ENCODE data around the gene RAPGEF5.

RAPGEF5 gene

GRCh38 chr7:22348379-22348778 is 8.6 kb downstream of the RAPGEF5 start:
- no peak for DNase-seq

GRCh38 chr7:22346383-22347107 is 10.4 kb downstream of the RAPGEF5 start:
- no peak for DNase-seq

- no peak for DNase-seq
Measured at GRCh38 chr7:22344655-22345054, 12.3 kb downstream of the RAPGEF5 start.

- no peak for DNase-seq
Measured at GRCh38 chr7:22343612-22344011, 13.3 kb downstream of the RAPGEF5 start.

GRCh38 chr7:22343071-22343470 is 13.9 kb downstream of the RAPGEF5 start:
- no peak for DNase-seq

- no peak for DNase-seq
Measured at GRCh38 chr7:22339725-22340390, 17.1 kb downstream of the RAPGEF5 start.

- DNase-seq, result no peak
Measured at GRCh38 chr7:22338877-22339276, 18.1 kb downstream of the RAPGEF5 start.

GRCh38 chr7:22338411-22338810 is 18.5 kb downstream of the RAPGEF5 start:
- DNase-seq, result no peak

GRCh38 chr7:22333680-22334141 is 23.2 kb downstream of the RAPGEF5 start:
- no peak for DNase-seq

- DNase-seq, result no peak
Measured at GRCh38 chr7:22332461-22332870, 24.5 kb downstream of the RAPGEF5 start.

- no peak for DNase-seq
Measured at GRCh38 chr7:22331704-22332103, 25.2 kb downstream of the RAPGEF5 start.

- DNase-seq, result no peak
Measured at GRCh38 chr7:22330903-22331302, 26.1 kb downstream of the RAPGEF5 start.

GRCh38 chr7:22329816-22330524 is 27.0 kb downstream of the RAPGEF5 start:
- no peak for DNase-seq

GRCh38 chr7:22326181-22326580 is 30.8 kb downstream of the RAPGEF5 start:
- DNase-seq, result no peak

GRCh38 chr7:22325671-22326070 is 31.3 kb downstream of the RAPGEF5 start:
- DNase-seq, result no peak

- DNase-seq, result no peak
Measured at GRCh38 chr7:22323714-22324113, 33.2 kb downstream of the RAPGEF5 start.

- DNase-seq, result peak; percentile 15
Measured at GRCh38 chr7:22320416-22320815, 36.5 kb downstream of the RAPGEF5 start.

- no peak for DNase-seq
Measured at GRCh38 chr7:22319424-22320403, 37.2 kb downstream of the RAPGEF5 start.

- DNase-seq, result no peak
Measured at GRCh38 chr7:22318376-22318775, 38.6 kb downstream of the RAPGEF5 start.

GRCh38 chr7:22317632-22318031 is 39.3 kb downstream of the RAPGEF5 start:
- DNase-seq, result no peak

- no peak for DNase-seq
Measured at GRCh38 chr7:22316914-22317313, 40.0 kb downstream of the RAPGEF5 start.

GRCh38 chr7:22307816-22308215 is 49.1 kb downstream of the RAPGEF5 start:
- DNase-seq, result no peak

All from fibroblast of skin of scalp (primary cell).